Cardiac muscle cell (in vitro differentiated cells and primary cell): ENCODE results near the gene OSGEP. TPM values are rescaled to one million over a fixed set of nuclear protein-coding genes. Genes with fewer than 3 reads are reported as not detected.

Experiments used
- DNase-seq, 2 donors: peaks; one replicate each; pipeline versions ENCODE4 v3.0.0 to v3.0.0-alpha.2; 2010 to 2017; ENCODE audit warnings: low read depth in 1 of 2, low spot score in 1 of 2
- H3K27ac ChIP-seq: fragments of 200-600 bp; sonication (generic); 2 replicates; pipeline ENCODE4 v1.5.1; 2016
- H3K27me3 ChIP-seq: fragments of 200-600 bp; sonication (generic); 2 replicates; pipeline ENCODE4 v1.6.0; 2016; ENCODE audit warnings: control low read depth
- H3K36me3 ChIP-seq: fragments of 200-600 bp; sonication (generic); 2 replicates; pipeline ENCODE4 v1.5.1; 2016; ENCODE audit warnings: control low read depth
- H3K4me1 ChIP-seq: fragments of 200-600 bp; sonication (generic); 2 replicates; pipeline ENCODE4 v1.8.1; 2017; ENCODE audit warnings: low read depth, mild to moderate bottlenecking, mixed run types
- H3K4me3 ChIP-seq: fragments of 200-600 bp; sonication (generic); 2 replicates; pipeline ENCODE4 v1.5.1; 2016; ENCODE audit warnings: mild to moderate bottlenecking
- H3K9me3 ChIP-seq: fragments of 200-600 bp; sonication (generic); 2 replicates; pipeline ENCODE4 v1.5.1; 2017; ENCODE audit warnings: low read depth, mild to moderate bottlenecking, control low read depth
- polyA plus RNA-seq: library from polyadenylated mRNA; unstranded; fragments of >200 nt; fragmentation: Nextera tagmentation; extraction: Ambion mirVana; gene quantifications from 2 replicates; pipeline ENCODE4 v1.2.1, GENCODE V29; 2016
- total RNA-seq: library from RNA; depleted of rRNA; stranded (reverse); fragments of >200 nt; gene quantifications from 2 replicates; pipeline ENCODE4 v1.2.3, GENCODE V29; 2016
- TF ChIP-seq, protein P1 (sequence below): IDR thresholded peaks from 2 replicates; pipeline ENCODE4 v1.5.1; 2012; ENCODE audit warnings: low read depth, mild to moderate bottlenecking, low read length

OSGEP gene
- total and polyA plus RNA-seq, 2 experiments from 2014 or later: 47.9 to 51.7 TPM

DNA sequence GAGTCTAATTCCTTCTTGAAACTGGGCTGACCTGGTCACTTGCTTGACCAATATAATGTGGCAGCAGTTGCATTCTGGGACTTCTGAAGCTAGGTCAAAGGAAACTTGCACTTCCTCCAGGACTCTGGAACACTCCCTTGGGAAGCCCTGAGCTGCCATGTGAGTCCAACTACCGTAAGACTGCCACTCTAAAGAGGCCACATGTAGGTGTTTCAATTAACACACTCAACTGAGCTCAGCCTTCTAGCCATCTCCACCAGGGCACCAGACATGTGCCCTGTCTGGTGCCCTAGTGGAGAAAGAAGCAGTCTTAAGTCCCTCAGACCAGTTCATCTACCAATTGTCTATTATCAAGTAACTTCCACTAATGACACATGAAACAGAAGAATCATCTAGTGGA lies 35.2 kb downstream of the OSGEP start:
- H3K4me3 ChIP-seq: no peak overlapping the region
- H3K27me3 ChIP-seq: no peaks in the 10 kb centered on the region
- no peaks in the 10 kb centered on the region for H3K4me1 ChIP-seq
- no peak overlapping the region for H3K27ac ChIP-seq
- no peak for DNase-seq
- H3K36me3 ChIP-seq: no peaks in the 10 kb centered on the region
- no peaks in the 10 kb centered on the region for H3K9me3 ChIP-seq
- TF ChIP-seq, protein P1, sequence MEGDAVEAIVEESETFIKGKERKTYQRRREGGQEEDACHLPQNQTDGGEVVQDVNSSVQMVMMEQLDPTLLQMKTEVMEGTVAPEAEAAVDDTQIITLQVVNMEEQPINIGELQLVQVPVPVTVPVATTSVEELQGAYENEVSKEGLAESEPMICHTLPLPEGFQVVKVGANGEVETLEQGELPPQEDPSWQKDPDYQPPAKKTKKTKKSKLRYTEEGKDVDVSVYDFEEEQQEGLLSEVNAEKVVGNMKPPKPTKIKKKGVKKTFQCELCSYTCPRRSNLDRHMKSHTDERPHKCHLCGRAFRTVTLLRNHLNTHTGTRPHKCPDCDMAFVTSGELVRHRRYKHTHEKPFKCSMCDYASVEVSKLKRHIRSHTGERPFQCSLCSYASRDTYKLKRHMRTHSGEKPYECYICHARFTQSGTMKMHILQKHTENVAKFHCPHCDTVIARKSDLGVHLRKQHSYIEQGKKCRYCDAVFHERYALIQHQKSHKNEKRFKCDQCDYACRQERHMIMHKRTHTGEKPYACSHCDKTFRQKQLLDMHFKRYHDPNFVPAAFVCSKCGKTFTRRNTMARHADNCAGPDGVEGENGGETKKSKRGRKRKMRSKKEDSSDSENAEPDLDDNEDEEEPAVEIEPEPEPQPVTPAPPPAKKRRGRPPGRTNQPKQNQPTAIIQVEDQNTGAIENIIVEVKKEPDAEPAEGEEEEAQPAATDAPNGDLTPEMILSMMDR: no peak

DNA sequence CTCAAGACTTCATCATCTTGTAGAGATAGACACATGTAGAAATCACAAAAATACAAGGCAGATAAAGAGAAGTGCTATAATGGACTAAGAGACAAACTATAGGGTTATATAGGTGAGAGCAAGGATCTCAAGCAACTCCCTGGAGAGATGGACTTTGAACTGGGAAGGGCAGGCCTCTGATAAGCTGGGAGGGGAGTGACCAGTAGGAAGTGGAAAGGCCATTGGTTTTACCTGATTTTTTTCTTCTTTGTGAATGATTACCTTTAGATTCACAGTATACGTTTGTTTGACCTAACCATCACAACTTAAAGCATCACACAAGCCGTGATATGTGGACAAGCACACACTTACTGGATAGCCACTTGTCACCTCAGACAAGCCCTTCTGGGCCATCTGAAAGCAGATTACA lies 36.1 kb downstream of the OSGEP start:
- Histone ChIP-seq H3K4me3 (no peak overlapping the region), H3K36me3 (no peaks in the 10 kb centered on the region), H3K27me3 (no peaks in the 10 kb centered on the region), H3K4me1 (no peaks in the 10 kb centered on the region), H3K9me3 (no peaks in the 10 kb centered on the region), H3K27ac (no peak overlapping the region)
- TF ChIP-seq, protein P1: no peak
- DNase-seq: no peak

DNA sequence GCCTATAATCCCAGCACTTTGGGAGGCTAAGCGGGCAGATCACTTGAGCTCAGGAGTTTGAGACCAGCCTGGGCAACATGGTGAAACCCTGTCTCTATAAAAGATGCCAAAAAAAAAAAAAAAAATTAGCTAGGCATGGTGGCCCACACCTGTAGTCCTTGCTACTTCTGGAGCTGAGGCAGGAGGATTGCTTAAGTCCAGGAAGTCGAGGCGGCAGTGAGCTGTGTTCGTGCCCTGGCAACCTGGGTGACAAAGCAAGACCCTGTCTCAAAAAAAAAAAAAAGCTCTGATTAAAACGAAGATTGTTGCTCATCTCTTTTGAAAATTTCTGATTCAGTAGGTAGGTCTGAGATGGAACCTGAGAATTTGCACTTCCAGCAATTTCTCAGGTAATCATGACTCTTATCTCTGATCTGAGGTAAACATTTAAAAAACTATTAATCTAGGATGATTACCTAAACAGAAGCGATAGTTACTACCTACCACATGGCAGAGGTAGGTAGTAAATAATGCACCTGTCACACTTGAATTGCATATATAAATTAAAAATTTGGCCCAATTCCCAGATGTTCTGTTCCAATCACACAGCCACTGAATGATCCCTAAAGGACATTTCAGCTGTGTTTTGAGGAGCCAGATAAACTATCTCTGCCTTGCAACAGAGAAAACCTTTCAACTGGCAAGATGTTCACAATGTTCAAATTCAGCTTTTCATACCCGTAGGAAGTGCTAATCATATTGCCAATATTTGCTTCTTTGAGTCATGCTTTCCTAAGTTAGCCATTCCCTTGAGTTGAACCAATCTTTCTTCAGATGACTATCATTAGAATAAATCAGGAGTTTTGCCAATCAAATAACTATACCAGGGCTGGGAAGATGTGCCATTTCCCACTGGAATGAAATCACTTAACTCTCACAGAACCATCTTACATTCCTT lies 37.1 kb downstream of the OSGEP start:
- no peak overlapping the region for H3K27ac ChIP-seq
- DNase-seq: no peak
- H3K9me3 ChIP-seq: no peaks in the 10 kb centered on the region
- H3K27me3 ChIP-seq: no peaks in the 10 kb centered on the region
- TF ChIP-seq, protein P1: no peak
- no peaks in the 10 kb centered on the region for H3K36me3 ChIP-seq
- H3K4me3 ChIP-seq: no peak overlapping the region
- no peaks in the 10 kb centered on the region for H3K4me1 ChIP-seq

DNA sequence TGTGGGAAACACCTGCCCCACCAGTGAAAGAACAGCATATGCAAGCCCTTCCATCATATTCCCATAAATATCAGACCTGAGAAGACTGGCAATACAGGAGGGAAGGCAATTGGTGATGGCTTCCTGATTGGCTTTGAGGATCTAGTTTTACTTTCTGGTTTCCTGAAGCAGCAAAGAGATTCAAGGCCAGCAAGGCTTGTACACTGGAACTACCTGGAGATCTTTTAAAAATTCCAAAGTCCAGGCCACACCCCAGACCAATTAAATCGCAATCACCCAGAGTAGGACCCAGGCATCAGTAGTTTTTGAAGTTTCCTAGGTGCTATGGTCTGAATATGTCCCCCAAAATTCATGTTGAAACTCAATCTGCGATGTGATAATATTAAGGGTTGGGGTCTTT lies 38.4 kb downstream of the OSGEP start:
- H3K27me3 ChIP-seq: no peaks in the 10 kb centered on the region
- H3K36me3 ChIP-seq: no peaks in the 10 kb centered on the region
- H3K9me3 ChIP-seq: no peaks in the 10 kb centered on the region
- no peaks in the 10 kb centered on the region for H3K4me1 ChIP-seq
- H3K27ac ChIP-seq: no peak overlapping the region
- TF ChIP-seq, protein P1: no peak
- DNase-seq: no peak
- H3K4me3 ChIP-seq: no peak overlapping the region

DNA sequence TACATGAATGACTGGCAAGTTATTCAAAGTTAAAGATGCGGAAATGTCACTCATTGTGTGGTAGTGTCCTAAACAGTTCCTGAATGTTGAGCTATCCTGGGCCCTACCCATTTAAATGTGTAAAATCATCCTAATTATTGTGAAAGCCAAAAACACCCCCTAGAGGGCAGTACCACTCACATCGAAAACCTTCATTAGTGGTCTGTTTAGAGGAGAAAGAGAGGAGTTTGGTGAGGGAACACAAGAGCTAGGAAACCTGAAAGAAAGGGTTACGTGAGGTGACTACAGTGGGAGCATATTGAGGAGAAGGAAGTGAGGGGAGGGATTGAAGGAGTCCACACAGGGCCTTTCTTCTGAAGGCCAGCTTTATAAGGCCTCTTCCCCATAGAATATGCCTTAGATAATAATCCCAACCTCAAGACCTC lies 38.8 kb downstream of the OSGEP start:
- no peaks in the 10 kb centered on the region for H3K36me3 ChIP-seq
- TF ChIP-seq, protein P1: peak; percentile 71
- no peaks in the 10 kb centered on the region for H3K27me3 ChIP-seq
- no peak overlapping the region for H3K27ac ChIP-seq
- peak; percentile 53 to 73 for DNase-seq
- H3K4me3 ChIP-seq: no peak overlapping the region
- no peaks in the 10 kb centered on the region for H3K4me1 ChIP-seq
- no peaks in the 10 kb centered on the region for H3K9me3 ChIP-seq
